Activated T-cell treated with anti-CD3 and anti-CD28 coated beads for 48 hours (primary cell): Measurements from ENCODE around the gene PHOSPHO2.
"Not testable (repeated sequence)": the region's sequence is repeated elsewhere in the genome, so short reads cannot be mapped to it uniquely, and the experiment has no call there.

Source experiments
- DNase-seq: peaks from one replicate; pipeline ENCODE4 v3.0.0-alpha.2; 2020; ENCODE audit warnings: low read depth

Gene PHOSPHO2

GRCh38 chr2:169684135-169684565 lies 10.1 kb upstream of the PHOSPHO2 start:
- DNase-seq, result no peak

- not testable (repeated sequence) for DNase-seq
These were observed 9.6 kb upstream of the PHOSPHO2 start for GRCh38 chr2:169684712-169685111.

GRCh38 chr2:169686825-169687224 lies 7.4 kb upstream of the PHOSPHO2 start:
- DNase-seq, result not testable (repeated sequence)

- not testable (repeated sequence) for DNase-seq
These were observed 6.3 kb upstream of the PHOSPHO2 start for GRCh38 chr2:169687943-169688342.

- DNase-seq, result no peak
These were observed 3.3 kb upstream of the PHOSPHO2 start for GRCh38 chr2:169690958-169691357.

- no peak for DNase-seq
These were observed 1.6 kb upstream of the PHOSPHO2 start for GRCh38 chr2:169692718-169693117.

- no peak for DNase-seq
These were observed 909 bp upstream of the PHOSPHO2 start for GRCh38 chr2:169693360-169693759.

GRCh38 chr2:169694894-169695260 lies 608 bp downstream of the PHOSPHO2 start:
- DNase-seq, result no peak

- no peak for DNase-seq
These were observed 2.1 kb downstream of the PHOSPHO2 start for GRCh38 chr2:169696381-169696780.

- not testable (repeated sequence) for DNase-seq
These were observed 4.9 kb downstream of the PHOSPHO2 start for GRCh38 chr2:169699173-169699572.

- DNase-seq, result no peak
These were observed 8.7 kb downstream of the PHOSPHO2 start for GRCh38 chr2:169702996-169703395.

- no peak for DNase-seq
These were observed 10.0 kb downstream of the PHOSPHO2 start for GRCh38 chr2:169704160-169704708.

- no peak for DNase-seq
These were observed 11.7 kb downstream of the PHOSPHO2 start for GRCh38 chr2:169705927-169706326.

GRCh38 chr2:169707626-169708025 lies 13.4 kb downstream of the PHOSPHO2 start:
- DNase-seq, result no peak

GRCh38 chr2:169709331-169709730 lies 15.1 kb downstream of the PHOSPHO2 start:
- DNase-seq, result no peak

GRCh38 chr2:169709981-169710380 lies 15.7 kb downstream of the PHOSPHO2 start:
- DNase-seq, result no peak

GRCh38 chr2:169711751-169712509 lies 17.7 kb downstream of the PHOSPHO2 start:
- no peak for DNase-seq

GRCh38 chr2:169712791-169713227 lies 18.5 kb downstream of the PHOSPHO2 start:
- DNase-seq, result no peak

- DNase-seq, result no peak
These were observed 19.1 kb downstream of the PHOSPHO2 start for GRCh38 chr2:169713331-169713730.

- DNase-seq, result no peak
These were observed 20.4 kb downstream of the PHOSPHO2 start for GRCh38 chr2:169714699-169715098.

- DNase-seq, result no peak
These were observed 21.3 kb downstream of the PHOSPHO2 start for GRCh38 chr2:169715379-169716237.

- no peak for DNase-seq
These were observed 22.1 kb downstream of the PHOSPHO2 start for GRCh38 chr2:169716238-169716886.
